Endothelial cell of umbilical vein (primary cell): Measurements from ENCODE around the gene GRID1. TPM values are rescaled to one million over a fixed set of nuclear protein-coding genes. Genes with fewer than 3 reads are reported as not detected.

ENCODE experiments used
- BruUV-seq: library from RNA; stranded (reverse); fragments of 400-500 nt; replicated peaks from 2 replicates; lab custom pipeline; 2021; lab: Mats Ljungman, UMichigan
- CTCF ChIA-PET: fragments of 300-600, 350-600 bp; sonication (Branson Sonifier 250); formaldehyde crosslinking; loops from one replicate; lab custom pipeline; 2021; ENCODE audit warnings: antibody characterized with exemption, inconsistent platforms; lab: Charles Lee
- POLR2A ChIA-PET: fragments of 300-600, 350-600 bp; sonication (Branson Sonifier 250); formaldehyde crosslinking; loops from one replicate; lab custom pipeline; 2021; ENCODE audit warnings: antibody characterized with exemption, inconsistent platforms; lab: Charles Lee
- DNase-seq: peaks from one replicate; pipeline ENCODE4 v3.0.0-alpha.2; 2011; ENCODE audit warnings: low read depth, low spot score
- FAIRE-seq: peaks from 2 replicates; lab custom pipeline; 2011; peaks lifted over from hg19 to GRCh38; lab: Jason Lieb, UNC
- H2AFZ ChIP-seq: 2 replicates; pipeline ENCODE4 v1.6.0; 2012; ENCODE audit warnings: low read depth, low read length, control low read depth, inconsistent platforms
- H3K27ac ChIP-seq: 2 replicates; pipeline ENCODE4 v1.5.1; 2011; ENCODE audit warnings: low read depth, mild to moderate bottlenecking, control low read depth, low read length, moderate library complexity; ENCODE audit not compliant: insufficient read depth
- H3K27me3 ChIP-seq, 2 experiments: 2 replicates each; pipeline versions ENCODE4 v1.6.0 to v1.6.1; 2011; ENCODE audit warnings: low read length in 2 of 2, mixed read lengths in 1 of 2; ENCODE audit not compliant: control insufficient read depth in 2 of 2, insufficient read depth in 2 of 2
- H3K36me3 ChIP-seq, 2 experiments: 2 replicates in 1 of 2; 3 replicates in 1 of 2; pipeline ENCODE4 v1.5.1; 2011; ENCODE audit warnings: low read length in 2 of 2, mild to moderate bottlenecking in 1 of 2, moderate library complexity in 1 of 2; ENCODE audit not compliant: control insufficient read depth in 2 of 2, insufficient read depth in 2 of 2; ENCODE audit errors: extremely low read depth in 1 of 2
- H3K4me1 ChIP-seq: 3 replicates; pipeline ENCODE4 v1.5.1; 2011; ENCODE audit warnings: mild to moderate bottlenecking, low read length; ENCODE audit not compliant: control insufficient read depth, insufficient read depth; ENCODE audit errors: extremely low read depth
- H3K4me2 ChIP-seq: 2 replicates; pipeline ENCODE4 v1.6.1; 2011; ENCODE audit warnings: low read length, control low read depth, mixed read lengths; ENCODE audit not compliant: insufficient read depth
- H3K4me3 ChIP-seq, 3 experiments: fragments of 200-600 bp in 1 of 3; sonication (generic), shearing (Covaris generic) in 1 of 3; replicated peaks in 1 of 3; 2 replicates each; pipeline ENCODE4 v1.5.1; 2011 to 2016; ENCODE audit warnings: control low read depth in 3 of 3, low read length in 3 of 3, mild to moderate bottlenecking in 2 of 3, inconsistent platforms in 1 of 3, low read depth in 1 of 3, moderate library complexity in 1 of 3; ENCODE audit not compliant: insufficient read depth in 1 of 3
- H3K79me2 ChIP-seq: 2 replicates; pipeline ENCODE4 v1.6.0; 2012; ENCODE audit warnings: low read length, inconsistent platforms; ENCODE audit not compliant: control insufficient read depth, insufficient read depth
- H3K9ac ChIP-seq: replicated peaks from 2 replicates; pipeline ENCODE3; 2011; ENCODE audit warnings: low read length, control low read depth; ENCODE audit not compliant: insufficient read depth; ENCODE audit errors: extremely low read depth
- H3K9me1 ChIP-seq: replicated peaks from 3 replicates; pipeline ENCODE4 v1.6.0; 2011; ENCODE audit warnings: mild to moderate bottlenecking, low read length; ENCODE audit not compliant: control insufficient read depth, insufficient read depth; ENCODE audit errors: extremely low read depth
- H3K9me3 ChIP-seq: replicated peaks from 2 replicates; pipeline ENCODE4 v1.5.1; 2012; ENCODE audit warnings: low read length, inconsistent platforms; ENCODE audit not compliant: control insufficient read depth, insufficient read depth
- H4K20me1 ChIP-seq: replicated peaks from 2 replicates; pipeline ENCODE3; 2011; ENCODE audit warnings: mild to moderate bottlenecking, low read length; ENCODE audit not compliant: control insufficient read depth, insufficient read depth; ENCODE audit errors: extremely low read depth
- EZH2 ChIP-seq: IDR thresholded peaks from 2 replicates; pipeline ENCODE4 v1.6.1; 2012; ENCODE audit warnings: borderline replicate concordance, low read depth, mild to moderate bottlenecking, moderate library complexity, low read length, inconsistent platforms; ENCODE audit not compliant: severe bottlenecking
- FOS ChIP-seq: IDR thresholded peaks from 2 replicates; pipeline ENCODE4 v1.6.1; 2011; ENCODE audit warnings: mild to moderate bottlenecking, low read length, moderate library complexity, borderline replicate concordance; ENCODE audit not compliant: insufficient read depth
- GATA2 ChIP-seq: IDR thresholded peaks from 2 replicates; pipeline ENCODE4 v1.7.0; 2011; ENCODE audit warnings: low read depth, mild to moderate bottlenecking, moderate library complexity, mixed read lengths, low read length; ENCODE audit not compliant: insufficient read length, insufficient read depth
- JUN ChIP-seq: IDR thresholded peaks from 2 replicates; pipeline ENCODE4 v1.6.1; 2011; ENCODE audit warnings: borderline replicate concordance, low read depth; ENCODE audit not compliant: insufficient read length, insufficient read depth
- MYC ChIP-seq: IDR thresholded peaks from one replicate; pipeline ENCODE4 v1.6.1; 2011; ENCODE audit warnings: mild to moderate bottlenecking, low read depth, low read length
- POLR2A ChIP-seq: IDR thresholded peaks from 2 replicates; pipeline ENCODE4 v1.6.1; 2012; ENCODE audit warnings: low read depth, mild to moderate bottlenecking, control low read depth, low read length
- POLR2AphosphoS5 ChIP-seq: IDR thresholded peaks from 2 replicates; pipeline ENCODE4 v1.6.1; 2012; ENCODE audit warnings: low read depth, mild to moderate bottlenecking, control low read depth, low read length, moderate library complexity; ENCODE audit not compliant: insufficient read depth
- dilution Hi-C: fragments of 300-500 bp; cut with MboI; formaldehyde crosslinking; loops from one replicate; pipeline ENCODE4 v1.15.0; 2019; ENCODE audit warnings: low sequenced_read_pairs; ENCODE audit not compliant: extremely low pct_ligation_motif_present
- intact Hi-C: fragments of 100-400 bp; cut with micrococcal nuclease; formaldehyde crosslinking; loops from one replicate; pipeline ENCODE4 v1.10.0; 2022
- polyA plus RNA-seq, 4 experiments: library from polyadenylated mRNA; depleted of rRNA in 3 of 4; stranded (reverse) in 3 of 4; unstranded in 1 of 4; fragments of >200 nt; gene quantifications; 2 replicates each; pipeline versions ENCODE4 v1.2.1 to v1.2.3, GENCODE V29; 2011 to 2012; ENCODE audit warnings: missing spikeins in 1 of 4
- total RNA-seq: library from RNA; stranded (reverse); gene quantifications from 2 replicates; pipeline ENCODE4 v1.2.3, GENCODE V29; 2021
- TF ChIP-seq, protein P1 (sequence below): IDR thresholded peaks from 2 replicates; pipeline ENCODE4 v1.6.1; 2011; ENCODE audit not compliant: insufficient read depth, insufficient read length
- TF ChIP-seq, protein P2 (sequence below), 2 donors: IDR thresholded peaks; 1 replicate in 1 of 2; 2 replicates in 1 of 2; pipeline ENCODE4 v1.5.1; 2011; ENCODE audit warnings: low read length in 2 of 2, mild to moderate bottlenecking in 2 of 2, moderate library complexity in 2 of 2, control low read depth in 1 of 2, inconsistent platforms in 1 of 2, low read depth in 1 of 2; ENCODE audit not compliant: insufficient read depth in 1 of 2; ENCODE audit errors: extremely low read depth in 1 of 2

The GRID1 gene
- total and polyA plus RNA-seq, 2 donors (not counting 3 experiments of a cell fraction or from before 2014, with no cell fraction given) = not detected

- ChIA-PET POLR2A (no interaction called here), CTCF (no interaction called here)
- Histone ChIP-seq H2AFZ (no peak overlapping the region), H3K36me3 (no peaks in the 10 kb centered on the region), H3K27me3 (no peaks in the 10 kb centered on the region), H3K79me2 (no peaks in the 10 kb centered on the region), H3K4me2 (no peak overlapping the region), H3K9me1 (no peaks in the 10 kb centered on the region), H3K27ac (no peak overlapping the region), H3K4me1 (no peaks in the 10 kb centered on the region), H3K9me3 (no peaks in the 10 kb centered on the region), H4K20me1 (no peaks in the 10 kb centered on the region), H3K4me3 (no peak overlapping the region), H3K9ac (no peak overlapping the region)
- no peak for TF ChIP-seq FOS
- TF ChIP-seq, protein P1, sequence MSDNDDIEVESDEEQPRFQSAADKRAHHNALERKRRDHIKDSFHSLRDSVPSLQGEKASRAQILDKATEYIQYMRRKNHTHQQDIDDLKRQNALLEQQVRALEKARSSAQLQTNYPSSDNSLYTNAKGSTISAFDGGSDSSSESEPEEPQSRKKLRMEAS = no peak
- no peak for TF ChIP-seq GATA2
- TF ChIP-seq MYC = no peak
- TF ChIP-seq POLR2AphosphoS5 = no peak
- TF ChIP-seq JUN = no peak
- TF ChIP-seq, protein P2, sequence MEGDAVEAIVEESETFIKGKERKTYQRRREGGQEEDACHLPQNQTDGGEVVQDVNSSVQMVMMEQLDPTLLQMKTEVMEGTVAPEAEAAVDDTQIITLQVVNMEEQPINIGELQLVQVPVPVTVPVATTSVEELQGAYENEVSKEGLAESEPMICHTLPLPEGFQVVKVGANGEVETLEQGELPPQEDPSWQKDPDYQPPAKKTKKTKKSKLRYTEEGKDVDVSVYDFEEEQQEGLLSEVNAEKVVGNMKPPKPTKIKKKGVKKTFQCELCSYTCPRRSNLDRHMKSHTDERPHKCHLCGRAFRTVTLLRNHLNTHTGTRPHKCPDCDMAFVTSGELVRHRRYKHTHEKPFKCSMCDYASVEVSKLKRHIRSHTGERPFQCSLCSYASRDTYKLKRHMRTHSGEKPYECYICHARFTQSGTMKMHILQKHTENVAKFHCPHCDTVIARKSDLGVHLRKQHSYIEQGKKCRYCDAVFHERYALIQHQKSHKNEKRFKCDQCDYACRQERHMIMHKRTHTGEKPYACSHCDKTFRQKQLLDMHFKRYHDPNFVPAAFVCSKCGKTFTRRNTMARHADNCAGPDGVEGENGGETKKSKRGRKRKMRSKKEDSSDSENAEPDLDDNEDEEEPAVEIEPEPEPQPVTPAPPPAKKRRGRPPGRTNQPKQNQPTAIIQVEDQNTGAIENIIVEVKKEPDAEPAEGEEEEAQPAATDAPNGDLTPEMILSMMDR (IDR thresholded peaks at IDR 0.05; ENCODE audit: extremely low read depth in 1 of 2, insufficient read depth in 1 of 2, low read depth in 1 of 2, low read length in 2 of 2) = no peak
- TF ChIP-seq POLR2A = no peak
- TF ChIP-seq EZH2 = no peak
- FAIRE-seq (no peak), DNase-seq (no peak)
- dilution Hi-C loops = no loop called here
- intact Hi-C loops = no loop called here
- no TSS peak for BruUV-seq
Observed at GRCh38 chr10:85917601-85918000, 449.0 kb downstream of the GRID1 start.
